ELF-1 (cell line): Measurements from ENCODE around the gene RADIL.

Experiments
- DNase-seq: peaks from one replicate; pipeline ENCODE4 v3.0.0-alpha.2; 2016; ENCODE audit warnings: low read depth, low spot score

RADIL gene

GRCh38 chr7:4851459-4852422 lies 31.8 kb downstream of the RADIL start:
- DNase-seq: no peak

DNA sequence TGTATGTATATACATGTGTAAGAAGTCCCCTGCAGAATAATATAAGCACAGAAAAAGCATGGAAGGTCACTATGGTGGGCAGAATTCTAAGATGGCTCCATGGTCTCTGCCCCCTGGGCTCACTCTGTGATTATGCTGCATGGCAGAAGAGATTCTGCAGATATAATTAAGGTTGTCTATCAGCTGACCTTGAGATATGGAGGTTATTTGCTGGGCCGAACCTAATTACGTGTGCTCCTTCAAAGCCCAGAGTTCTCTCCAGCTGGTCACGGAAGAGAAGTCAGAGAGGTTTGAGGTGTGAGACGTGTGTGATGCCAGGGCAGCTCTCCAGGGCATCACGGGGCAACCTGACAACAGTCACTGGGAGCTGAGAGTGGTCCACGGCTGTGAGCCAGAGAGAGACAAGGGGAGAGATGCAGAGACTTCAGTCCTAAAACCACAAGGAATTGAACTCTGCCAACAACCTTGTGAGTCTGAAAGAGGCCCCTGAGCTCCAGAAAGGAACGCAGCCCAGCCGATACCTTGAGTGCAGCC lies 33.2 kb downstream of the RADIL start:
- no peak for DNase-seq

DNA sequence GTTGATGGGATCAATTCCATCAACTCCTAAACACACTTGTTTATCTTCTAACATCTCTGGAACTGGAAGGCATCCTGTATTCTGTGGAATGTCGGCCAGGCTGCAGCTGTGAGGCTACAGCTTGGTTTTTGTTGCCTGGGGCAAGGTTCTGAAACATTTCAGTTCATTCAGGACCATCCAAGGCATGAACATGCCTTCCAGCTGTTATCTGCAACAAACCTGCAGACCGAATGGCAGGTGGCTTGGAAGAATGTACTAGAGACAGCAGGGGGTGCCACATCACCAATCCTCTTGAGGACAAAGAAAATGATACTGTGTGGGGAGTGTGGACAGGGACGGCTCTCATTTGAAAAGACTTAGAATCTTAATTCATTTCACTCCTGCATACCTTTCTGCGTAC lies 34.1 kb downstream of the RADIL start:
- DNase-seq: peak; percentile 88

GRCh38 chr7:4845740-4846142 lies 37.8 kb downstream of the RADIL start:
- peak; percentile 79 for DNase-seq

DNA sequence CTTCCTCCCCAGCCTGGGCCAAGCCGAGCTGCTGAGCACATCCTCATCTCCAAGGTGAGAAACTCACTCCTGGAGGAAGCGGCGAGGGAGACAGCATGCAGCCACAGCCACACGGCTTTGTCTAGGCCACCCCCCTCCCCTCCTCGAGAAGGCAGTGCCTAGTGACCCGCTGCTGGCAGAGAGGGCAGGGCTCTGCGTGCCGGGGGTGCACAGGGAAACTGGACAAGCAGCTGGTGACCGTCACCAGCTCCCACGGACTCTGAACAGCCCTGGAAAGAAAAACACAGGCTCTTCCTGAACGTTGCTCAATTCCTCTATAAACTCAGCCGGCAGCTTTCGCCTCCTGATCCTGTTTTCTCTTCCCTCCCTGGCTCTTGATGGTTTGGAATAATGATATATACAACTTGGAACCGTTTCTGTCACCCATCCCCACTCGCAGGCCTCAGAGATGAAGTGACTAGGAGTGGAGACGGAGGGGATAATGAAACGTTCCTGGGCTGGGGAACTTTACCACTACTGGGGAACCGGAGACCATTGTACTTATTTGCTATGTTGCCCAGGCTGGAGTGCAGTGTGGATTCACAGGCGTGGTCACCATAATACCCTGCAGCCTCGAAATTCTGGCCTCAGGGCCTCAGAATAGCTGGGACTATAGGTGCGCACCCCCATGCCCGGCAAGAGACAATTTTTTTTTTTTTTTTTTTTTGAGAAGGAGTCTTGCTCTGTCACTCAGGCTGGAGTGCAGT lies 41.0 kb downstream of the RADIL start:
- DNase-seq: no peak

DNA sequence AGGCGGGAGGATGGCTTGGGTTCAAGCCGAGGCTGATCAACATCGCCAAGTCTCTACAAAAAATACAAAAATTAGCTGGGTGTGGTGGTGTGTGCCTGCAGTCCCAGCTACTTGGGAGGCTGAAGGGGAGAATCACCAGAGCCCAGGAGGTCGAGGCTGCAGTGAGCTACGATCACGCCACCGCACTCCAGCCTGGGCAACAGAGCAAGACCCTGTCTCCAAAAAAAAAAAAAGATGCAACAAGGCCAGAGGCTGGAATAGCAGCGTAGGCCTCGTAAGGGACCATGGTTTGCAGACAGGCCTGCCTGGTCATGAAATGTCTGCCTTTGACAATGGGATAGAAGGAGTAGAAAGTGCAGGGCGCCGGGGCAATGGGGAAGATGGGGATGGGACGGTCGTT lies 41.7 kb downstream of the RADIL start:
- DNase-seq: no peak

DNA sequence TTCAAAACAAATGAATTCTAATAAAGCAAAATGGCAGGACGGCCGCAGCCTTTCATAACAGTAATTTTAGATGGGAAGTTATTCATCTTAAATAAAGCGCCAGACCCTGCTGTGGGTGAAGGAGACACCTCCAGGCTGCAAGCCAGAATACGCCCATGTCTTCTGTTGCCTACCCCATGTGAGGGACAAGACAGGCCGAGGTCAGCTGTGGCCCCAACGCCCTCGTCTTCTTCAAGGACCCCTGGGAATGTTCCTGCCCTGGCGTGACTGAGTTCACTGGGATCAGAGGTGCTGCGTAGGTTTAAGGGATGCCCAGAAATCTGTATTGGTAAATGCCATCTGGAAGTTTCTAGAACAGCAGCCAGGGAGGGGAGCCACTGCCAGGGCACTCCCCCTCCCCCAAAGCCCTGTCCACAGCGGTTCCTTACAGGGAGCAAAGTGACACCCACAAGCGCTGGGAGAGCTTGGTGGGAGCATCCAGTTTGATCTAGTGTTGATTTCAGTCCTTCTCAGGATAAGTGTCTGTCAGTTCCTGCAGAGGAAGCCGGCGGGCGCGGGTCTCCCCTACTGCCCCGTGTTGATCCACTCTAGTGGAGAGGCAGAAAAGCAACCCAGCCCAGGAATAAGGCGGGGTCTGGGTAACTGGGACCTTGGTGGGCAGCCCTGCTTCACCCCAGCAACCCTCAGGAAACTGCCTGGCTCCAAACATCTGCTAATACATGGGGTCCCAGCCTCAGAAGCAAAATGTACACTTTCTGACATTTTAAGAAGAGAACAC lies 42.3 kb downstream of the RADIL start:
- no peak for DNase-seq

DNA sequence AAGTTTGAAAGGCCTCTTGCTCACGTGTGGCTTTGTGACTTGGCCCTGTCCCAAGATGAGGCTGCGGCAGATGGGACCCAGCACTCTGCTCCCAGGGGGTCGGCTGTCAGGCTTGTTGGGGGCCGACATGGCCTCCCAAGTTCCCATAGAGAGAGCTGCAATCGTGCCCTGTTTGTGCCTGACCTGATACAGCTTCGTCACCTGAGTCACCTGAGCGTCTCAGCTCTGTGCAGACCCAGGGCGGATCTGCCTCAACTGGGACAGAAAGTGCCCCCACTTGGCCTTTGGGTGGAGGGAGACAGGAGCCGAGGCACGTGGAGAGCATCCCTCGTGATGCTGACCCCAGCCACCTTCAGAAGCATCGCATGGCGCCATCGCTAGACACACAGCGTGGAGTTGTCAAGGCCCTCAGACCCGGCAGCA lies 43.4 kb downstream of the RADIL start:
- DNase-seq: no peak

DNA sequence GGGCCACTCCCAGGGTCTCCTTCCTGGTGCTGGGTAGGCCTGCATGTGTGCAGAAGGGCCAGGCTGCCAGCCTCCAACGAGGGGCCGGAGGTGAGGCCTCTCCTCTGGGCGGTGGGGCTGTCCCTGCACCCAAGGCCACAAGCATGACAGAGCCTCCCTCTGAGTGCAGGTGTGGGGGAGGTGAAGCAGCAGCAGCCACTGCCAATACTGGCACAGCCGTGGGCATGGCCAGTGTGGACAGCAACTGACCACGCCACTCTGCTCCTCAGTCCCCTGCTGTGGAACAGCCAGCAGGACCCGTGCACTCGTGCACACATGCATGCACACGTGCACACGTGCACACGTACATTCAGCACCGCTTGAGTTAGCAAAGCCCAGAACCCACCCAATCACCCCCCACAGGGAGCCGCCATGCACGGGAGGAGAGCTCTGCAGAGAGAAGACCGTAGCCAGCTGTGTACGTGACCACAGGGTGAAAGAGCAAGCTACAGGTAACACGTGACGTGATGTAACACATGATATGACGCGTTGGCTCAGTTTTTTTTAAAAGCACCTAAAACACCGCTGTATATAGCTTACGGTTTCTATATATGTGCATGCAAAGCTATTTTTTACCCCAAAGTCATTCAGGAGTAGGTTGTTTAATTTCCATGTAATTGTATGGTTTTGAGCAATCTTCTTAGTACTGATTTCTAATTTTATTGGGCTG lies 44.7 kb downstream of the RADIL start:
- DNase-seq: no peak

DNA sequence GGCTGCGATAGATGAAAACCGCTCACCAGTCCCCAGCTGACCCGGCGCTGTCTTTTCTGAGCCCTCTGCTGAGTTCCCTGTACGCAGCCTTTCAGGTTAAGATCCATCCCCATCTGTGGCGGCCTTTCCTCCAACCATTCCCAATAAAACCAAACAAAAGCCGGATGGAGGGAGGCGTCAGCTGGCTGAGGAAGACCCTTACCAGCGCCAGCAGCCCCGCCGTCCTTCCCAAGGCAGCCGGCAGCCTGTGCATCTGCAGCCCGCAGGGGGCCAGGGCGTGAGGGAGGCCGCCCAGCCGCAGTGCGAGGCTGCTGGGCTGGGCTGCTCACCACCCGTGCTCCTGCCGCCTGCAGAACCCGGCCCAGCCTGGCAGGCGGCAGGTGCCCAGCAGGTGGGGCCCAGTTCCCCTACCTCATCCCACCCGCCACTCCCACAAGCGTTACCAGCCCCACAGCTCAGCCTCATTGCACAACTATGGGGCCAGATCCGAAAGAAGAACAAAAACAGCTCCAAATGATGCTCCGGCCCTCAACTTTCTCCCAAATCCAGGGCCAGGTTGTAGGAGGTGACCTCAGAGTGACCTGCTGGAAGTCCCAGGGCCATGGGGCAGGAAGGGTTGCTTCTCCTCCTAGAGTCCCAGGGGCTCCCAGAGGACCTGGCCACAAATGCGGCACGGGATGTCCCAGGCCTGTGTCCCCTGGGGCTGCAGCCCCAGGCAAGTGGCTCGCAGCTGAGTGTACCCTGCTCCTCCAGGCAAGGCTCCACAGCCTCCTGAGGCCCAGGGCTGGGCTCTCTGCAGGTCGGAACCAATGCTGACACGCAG lies 45.5 kb downstream of the RADIL start:
- DNase-seq: peak; percentile 82

GRCh38 chr7:4837041-4837802 lies 46.3 kb downstream of the RADIL start:
- DNase-seq: no peak

GRCh38 chr7:4836206-4836661 lies 47.3 kb downstream of the RADIL start:
- no peak for DNase-seq

DNA sequence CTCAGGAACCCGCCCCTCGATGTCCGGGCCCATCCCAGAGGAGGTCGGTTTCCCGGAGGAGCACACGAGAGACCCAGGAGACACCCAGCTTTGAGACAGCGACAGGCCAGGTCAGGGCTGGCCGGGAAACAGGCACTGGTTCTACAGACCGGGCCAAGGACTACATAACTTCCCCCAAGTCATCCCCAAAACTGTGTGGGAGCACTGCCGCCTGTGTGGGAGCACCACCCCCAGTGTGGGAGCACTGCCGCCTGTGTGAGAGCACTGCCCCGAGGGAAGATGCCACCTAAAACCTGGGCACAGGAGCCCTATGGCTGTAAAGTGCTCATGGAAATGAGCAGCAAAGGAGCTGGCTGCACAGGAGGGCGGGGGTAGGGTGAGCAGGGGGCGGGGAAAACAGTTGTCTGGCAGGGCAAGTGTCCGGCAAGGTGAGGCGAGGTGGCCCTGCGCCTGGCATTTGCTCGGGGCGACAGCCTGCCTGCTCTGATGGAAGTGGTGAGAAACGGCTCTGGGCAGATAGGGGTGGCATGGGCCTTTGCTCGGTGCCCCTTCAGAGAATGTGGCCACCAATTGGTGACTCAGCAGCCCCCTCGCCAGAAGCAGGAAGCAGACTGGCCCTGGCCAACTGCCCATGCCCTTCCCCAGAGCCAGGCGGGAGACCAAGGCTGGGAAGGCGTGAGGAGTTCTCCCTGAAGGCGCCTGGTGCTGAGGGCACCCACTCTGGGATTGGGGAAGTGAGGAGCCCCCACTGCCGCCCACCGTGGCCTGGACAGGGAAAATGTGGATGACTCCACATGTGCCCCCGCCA lies 47.9 kb downstream of the RADIL start:
- no peak for DNase-seq

GRCh38 chr7:4834601-4835397 lies 48.7 kb downstream of the RADIL start:
- no peak for DNase-seq

DNA sequence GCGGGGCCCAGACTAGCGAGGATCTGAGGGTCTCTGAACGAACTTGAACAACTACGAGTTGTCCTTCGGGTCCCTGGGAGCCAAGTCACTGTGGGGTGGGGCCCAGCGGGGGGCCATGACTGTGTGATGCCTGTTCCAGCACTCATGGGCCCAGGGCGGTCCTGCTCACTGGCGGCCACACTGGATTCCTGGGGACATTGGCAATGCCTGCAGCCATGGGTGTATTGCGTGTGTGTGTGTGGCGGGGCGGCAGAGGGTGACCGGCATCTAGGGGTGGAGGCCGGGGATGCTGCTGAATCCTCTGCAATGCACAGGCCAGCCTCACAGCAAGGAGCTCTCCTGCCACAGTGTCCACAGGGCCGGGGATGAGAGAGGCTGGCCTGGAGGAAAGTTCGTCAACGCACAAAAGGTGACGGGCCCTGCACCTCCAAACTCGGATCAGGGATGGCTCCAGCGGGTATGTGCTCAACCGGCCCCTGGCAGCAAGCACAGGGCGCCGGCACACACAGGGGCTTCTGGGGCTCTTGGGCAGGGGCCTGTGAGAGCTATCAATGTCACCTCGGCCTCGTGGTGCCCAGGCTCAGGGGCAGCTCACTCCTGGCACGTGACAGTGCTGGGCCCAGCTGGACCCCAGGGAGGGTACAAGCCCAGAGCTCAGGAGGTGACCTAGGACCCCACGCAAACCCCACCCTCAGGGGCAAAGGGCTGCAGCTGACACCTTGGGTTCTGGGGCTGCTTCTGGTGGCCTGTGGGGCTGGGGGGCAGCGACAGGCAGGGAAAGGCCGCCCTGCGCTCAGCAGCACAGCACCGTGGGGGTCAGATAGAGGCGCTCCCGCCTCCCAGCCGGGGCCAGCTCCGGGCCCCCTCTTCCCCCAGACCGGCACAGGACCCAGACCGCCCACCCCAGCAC lies 49.6 kb downstream of the RADIL start:
- DNase-seq: no peak

DNA sequence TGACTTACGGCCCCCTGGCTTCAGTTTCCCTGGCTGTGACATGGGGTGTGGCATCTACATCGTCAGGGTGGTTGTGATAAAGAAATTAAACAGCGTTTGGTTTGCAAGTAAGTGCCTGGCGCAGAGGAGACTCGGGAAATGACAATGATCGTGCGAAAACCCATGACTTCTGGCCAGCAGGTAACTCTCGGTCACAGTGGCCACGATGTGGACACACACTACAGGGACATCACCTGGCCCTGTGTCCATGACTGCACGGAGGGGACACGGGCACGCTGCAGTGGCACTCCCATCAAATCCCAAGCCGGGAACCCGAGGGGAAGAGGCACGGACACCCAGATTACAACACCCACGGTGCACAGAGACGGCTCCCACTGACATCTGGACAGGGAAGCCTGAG lies 50.3 kb downstream of the RADIL start:
- no peak for DNase-seq

- no peak for DNase-seq
Measured at GRCh38 chr7:4832711-4833110, 50.8 kb downstream of the RADIL start.
